ENCODE data around the gene LATS2.
"Not testable (repeated sequence)": the region's sequence is repeated elsewhere in the genome, so short reads cannot be mapped to it uniquely, and the experiment has no call there.

LATS2 gene

DNA sequence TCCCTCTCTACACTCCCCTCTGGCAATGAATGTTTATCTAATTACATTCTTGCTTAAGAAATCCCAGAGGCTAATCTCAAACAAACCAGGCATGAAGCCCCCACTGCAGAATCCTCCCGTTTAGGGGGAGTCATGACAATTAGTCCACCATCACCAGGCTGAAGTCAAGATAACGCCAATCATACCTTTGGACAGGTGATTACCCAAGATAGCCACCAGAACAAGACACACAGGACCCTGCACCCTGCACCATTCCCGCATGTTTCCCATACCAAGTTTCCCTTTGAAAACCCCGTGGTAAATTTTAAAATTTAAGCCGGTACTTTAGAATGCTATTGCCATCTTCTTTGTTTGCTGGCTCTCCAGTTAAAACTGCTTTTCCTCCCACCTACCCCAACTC is 94.0 kb downstream of the LATS2 start:
- H3K27me3 ChIP-seq: peaks cover 7% of the 10 kb centered on the region
- no peaks in the 10 kb centered on the region for H3K9me3 ChIP-seq
- DNase-seq: no peak
- TF ChIP-seq, protein P1, sequence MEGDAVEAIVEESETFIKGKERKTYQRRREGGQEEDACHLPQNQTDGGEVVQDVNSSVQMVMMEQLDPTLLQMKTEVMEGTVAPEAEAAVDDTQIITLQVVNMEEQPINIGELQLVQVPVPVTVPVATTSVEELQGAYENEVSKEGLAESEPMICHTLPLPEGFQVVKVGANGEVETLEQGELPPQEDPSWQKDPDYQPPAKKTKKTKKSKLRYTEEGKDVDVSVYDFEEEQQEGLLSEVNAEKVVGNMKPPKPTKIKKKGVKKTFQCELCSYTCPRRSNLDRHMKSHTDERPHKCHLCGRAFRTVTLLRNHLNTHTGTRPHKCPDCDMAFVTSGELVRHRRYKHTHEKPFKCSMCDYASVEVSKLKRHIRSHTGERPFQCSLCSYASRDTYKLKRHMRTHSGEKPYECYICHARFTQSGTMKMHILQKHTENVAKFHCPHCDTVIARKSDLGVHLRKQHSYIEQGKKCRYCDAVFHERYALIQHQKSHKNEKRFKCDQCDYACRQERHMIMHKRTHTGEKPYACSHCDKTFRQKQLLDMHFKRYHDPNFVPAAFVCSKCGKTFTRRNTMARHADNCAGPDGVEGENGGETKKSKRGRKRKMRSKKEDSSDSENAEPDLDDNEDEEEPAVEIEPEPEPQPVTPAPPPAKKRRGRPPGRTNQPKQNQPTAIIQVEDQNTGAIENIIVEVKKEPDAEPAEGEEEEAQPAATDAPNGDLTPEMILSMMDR (IDR thresholded peaks at IDR 0.05; ENCODE audit: low read depth, low read length): no peak
- no peak overlapping the region for H3K4me3 ChIP-seq (ENCODE audit: low read depth, low read length)
- no peaks in the 10 kb centered on the region for H3K4me1 ChIP-seq
- no peaks in the 10 kb centered on the region for H3K36me3 ChIP-seq

DNA sequence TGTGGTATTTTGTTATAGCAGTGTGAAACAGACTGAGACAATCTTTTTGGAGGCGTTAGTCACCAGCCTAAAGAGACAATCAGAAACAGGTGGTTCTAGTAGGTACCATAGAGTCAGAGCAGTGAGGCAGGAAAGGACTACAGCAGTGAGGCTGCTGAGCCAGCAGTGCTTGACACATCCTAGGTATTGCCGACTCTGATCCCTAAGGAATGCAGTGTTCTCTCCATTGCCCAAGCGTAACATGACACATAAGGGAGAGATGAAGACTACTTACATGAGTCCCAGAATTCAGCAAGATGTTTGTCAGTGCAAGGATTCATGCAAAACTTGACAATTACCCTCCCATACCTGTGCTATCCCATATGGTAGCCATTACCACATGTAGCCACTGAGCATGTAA is 96.5 kb downstream of the LATS2 start:
- no peak overlapping the region for H3K4me3 ChIP-seq (ENCODE audit: low read depth, low read length)
- no peaks in the 10 kb centered on the region for H3K9me3 ChIP-seq
- TF ChIP-seq, protein P1 (IDR thresholded peaks at IDR 0.05; ENCODE audit: low read depth, low read length): no peak
- no peak for DNase-seq
- H3K4me1 ChIP-seq: no peaks in the 10 kb centered on the region
- no peaks in the 10 kb centered on the region for H3K36me3 ChIP-seq
- peaks cover 14% of the 10 kb centered on the region for H3K27me3 ChIP-seq

DNA sequence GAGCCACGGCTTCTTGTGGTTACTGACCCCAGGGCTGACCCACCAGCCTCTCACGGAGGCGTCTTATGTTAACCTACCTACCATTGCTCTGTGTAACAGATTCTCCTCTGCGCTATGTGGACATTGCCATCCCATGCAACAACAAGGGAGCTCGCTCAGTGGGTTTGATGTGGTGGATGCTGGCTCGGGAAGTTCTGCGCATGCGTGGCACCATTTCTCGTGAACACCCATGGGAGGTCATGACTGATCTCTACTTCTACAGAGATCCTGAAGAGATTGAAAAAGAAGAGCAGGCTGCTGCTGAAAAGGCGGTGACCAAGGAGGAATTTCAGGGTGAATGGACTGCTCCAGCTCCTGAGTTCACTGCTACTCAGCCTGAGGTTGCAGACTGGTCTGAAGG is 99.7 kb downstream of the LATS2 start:
- not testable (repeated sequence) for H3K36me3 ChIP-seq; H3K9me3 ChIP-seq; H3K4me1 ChIP-seq; DNase-seq; H3K4me3 ChIP-seq (ENCODE audit: low read depth, low read length)
- H3K27me3 ChIP-seq: peaks cover 11% of the 10 kb centered on the region

DNA sequence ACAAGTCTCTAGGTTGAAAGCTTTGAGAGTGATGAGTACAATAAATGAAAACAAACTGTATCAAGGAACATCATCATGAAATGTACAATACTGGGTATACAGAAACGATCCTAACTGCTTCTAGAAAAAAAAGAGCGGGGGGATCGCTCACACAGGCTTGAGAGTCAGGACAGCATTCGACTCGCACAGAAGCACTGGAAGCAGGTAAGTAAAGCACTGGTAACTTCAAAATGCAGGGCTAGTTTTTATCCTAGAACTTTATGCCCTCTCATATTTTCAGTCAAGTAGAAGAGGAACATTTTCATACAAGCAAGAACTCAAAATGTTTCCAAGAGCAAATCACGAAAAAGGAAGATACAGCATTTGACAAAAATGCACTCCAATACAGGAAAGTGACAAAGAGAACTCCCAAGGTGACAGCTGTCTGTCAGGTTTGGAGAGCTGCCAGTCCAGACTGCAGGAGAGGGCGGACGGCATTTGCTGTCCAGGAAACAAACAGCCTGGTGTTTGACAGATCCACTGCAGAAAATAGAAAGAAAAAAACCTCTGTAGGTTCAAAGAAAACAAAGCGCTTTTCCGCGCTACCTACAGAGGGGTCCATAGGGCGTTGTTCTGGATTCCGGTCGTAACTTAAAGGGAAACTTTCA is 100.6 kb downstream of the LATS2 start:
- no peaks in the 10 kb centered on the region for H3K36me3 ChIP-seq
- H3K9me3 ChIP-seq: no peaks in the 10 kb centered on the region
- TF ChIP-seq, protein P1 (IDR thresholded peaks at IDR 0.05; ENCODE audit: low read depth, low read length): no peak
- no peak overlapping the region for H3K4me3 ChIP-seq (ENCODE audit: low read depth, low read length)
- H3K27me3 ChIP-seq: peaks cover 11% of the 10 kb centered on the region
- no peaks in the 10 kb centered on the region for H3K4me1 ChIP-seq
- no peak for DNase-seq

DNA sequence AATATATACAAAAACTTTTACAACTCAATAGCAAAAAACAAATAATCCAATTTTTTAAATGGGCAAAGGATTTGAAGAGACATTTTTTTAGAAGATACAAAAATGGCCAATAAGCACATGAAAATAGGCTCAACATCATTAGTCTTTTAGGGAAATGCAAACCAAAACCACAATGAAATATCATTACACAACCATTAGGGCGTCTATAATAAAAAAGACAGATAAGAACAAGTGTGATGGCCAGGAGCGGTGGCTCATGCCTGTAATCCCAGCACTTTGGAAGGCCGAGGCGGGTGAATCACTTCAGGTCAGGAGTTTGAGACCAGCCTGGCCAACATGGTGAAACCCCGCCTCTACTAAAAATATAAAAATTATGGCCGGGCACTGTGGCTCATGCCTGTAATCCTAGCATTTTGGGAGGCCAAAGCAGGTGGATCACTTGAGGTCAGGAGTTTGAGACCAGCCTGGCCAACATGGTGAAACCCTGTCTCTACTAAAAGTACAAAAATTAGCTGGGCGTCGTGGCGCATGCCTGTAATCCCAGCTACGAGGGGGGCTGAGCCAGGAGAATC is 104.3 kb downstream of the LATS2 start:
- peaks cover 25% of the 10 kb centered on the region for H3K27me3 ChIP-seq
- H3K9me3 ChIP-seq; H3K4me1 ChIP-seq; DNase-seq; H3K4me3 ChIP-seq (ENCODE audit: low read depth, low read length); H3K36me3 ChIP-seq: not testable (repeated sequence)

DNA sequence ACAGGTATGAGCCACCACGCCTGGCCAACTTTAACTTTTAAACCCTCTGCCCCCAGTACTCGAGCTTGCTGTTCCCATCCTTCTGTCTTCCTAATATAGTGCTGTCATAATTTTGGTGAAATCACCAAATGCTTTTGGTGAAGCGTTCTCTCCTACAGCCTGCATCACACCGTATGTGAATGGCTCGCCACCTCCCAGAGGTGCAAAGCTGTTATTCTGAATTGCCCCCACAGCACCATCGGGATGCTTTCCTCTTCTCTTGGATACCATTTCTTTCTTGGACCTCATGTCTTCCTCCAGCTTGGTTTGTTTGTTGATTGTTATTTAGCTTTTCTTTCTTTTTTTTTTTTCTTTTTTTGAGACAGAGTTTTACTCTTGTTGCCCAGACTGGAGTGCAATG is 105.9 kb downstream of the LATS2 start:
- peaks cover 21% of the 10 kb centered on the region for H3K27me3 ChIP-seq
- H3K9me3 ChIP-seq: no peaks in the 10 kb centered on the region
- TF ChIP-seq, protein P1 (IDR thresholded peaks at IDR 0.05; ENCODE audit: low read depth, low read length): no peak
- H3K4me1 ChIP-seq: no peaks in the 10 kb centered on the region
- no peak overlapping the region for H3K4me3 ChIP-seq (ENCODE audit: low read depth, low read length)
- no peak for DNase-seq
- no peaks in the 10 kb centered on the region for H3K36me3 ChIP-seq

DNA sequence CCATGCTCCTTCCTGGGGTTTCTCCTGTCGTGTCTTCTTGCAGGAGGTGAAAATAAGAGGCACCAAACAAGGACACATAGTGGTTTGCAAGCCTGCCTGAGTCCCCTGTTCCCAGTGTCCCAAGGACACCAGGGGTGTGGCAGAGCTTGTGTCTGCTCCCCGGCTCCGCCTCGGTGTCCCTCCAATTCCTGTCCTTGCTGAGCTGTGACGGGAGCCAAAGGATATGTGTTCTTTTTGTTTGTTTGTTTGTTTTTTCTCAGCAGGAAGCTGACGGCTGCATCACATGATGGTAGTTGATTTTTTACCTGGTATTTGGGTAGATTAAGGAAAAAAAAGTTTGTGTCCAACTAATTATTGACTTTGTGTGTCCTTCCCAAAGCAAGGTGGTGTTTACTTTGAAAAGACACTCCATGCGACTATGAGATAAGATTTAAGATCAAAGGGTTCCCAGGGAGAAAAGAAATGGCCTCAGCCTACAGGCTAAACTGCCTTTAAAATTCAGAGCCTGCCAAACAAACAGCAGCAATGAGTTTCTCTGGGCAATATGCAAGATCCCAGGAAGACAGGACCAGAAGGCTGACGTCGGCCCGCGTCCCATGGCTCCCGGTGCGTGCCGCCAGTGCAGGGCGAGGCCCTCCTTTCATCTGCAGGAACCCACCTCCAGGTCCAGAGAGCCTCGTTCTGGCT is 108.0 kb downstream of the LATS2 start:
- H3K4me3 ChIP-seq (ENCODE audit: low read depth, low read length): no peak overlapping the region
- H3K4me1 ChIP-seq: no peaks in the 10 kb centered on the region
- no peak for DNase-seq
- H3K9me3 ChIP-seq: no peaks in the 10 kb centered on the region
- peaks cover 21% of the 10 kb centered on the region for H3K27me3 ChIP-seq
- no peaks in the 10 kb centered on the region for H3K36me3 ChIP-seq
- TF ChIP-seq, protein P1 (IDR thresholded peaks at IDR 0.05; ENCODE audit: low read depth, low read length): no peak
